Hepatocyte (in vitro differentiated cells): Measurements from ENCODE around the gene FCER2. TPM values are rescaled to one million over a fixed set of nuclear protein-coding genes. Genes with fewer than 3 reads are reported as not detected.

Experiments used
- DNase-seq: peaks from one replicate; pipeline ENCODE4 v3.0.0-alpha.2; 2016; ENCODE audit warnings: low spot score
- H2AFZ ChIP-seq: fragments of 200-600 bp; sonication (generic); 2 replicates; pipeline ENCODE4 v1.6.0; 2016; ENCODE audit warnings: antibody characterized with exemption, mild to moderate bottlenecking
- H3K27ac ChIP-seq: fragments of 200-600 bp; sonication (generic); 2 replicates; pipeline ENCODE4 v1.5.1; 2016; ENCODE audit warnings: mild to moderate bottlenecking
- H3K27me3 ChIP-seq: fragments of 200-600 bp; sonication (generic); 2 replicates; pipeline ENCODE4 v1.6.1; 2016
- H3K36me3 ChIP-seq: fragments of 200-600 bp; sonication (generic); replicated peaks from 2 replicates; pipeline ENCODE4 v1.5.1; 2016; ENCODE audit warnings: low read depth; ENCODE audit not compliant: insufficient read depth
- H3K4me1 ChIP-seq: fragments of 200-600 bp; sonication (generic); 2 replicates; pipeline ENCODE4 v1.5.1; 2016; ENCODE audit warnings: mild to moderate bottlenecking, moderate library complexity; ENCODE audit not compliant: insufficient read depth
- H3K4me2 ChIP-seq: fragments of 200-600 bp; sonication (generic); 2 replicates; pipeline ENCODE4 v1.6.0; 2016
- H3K4me3 ChIP-seq: fragments of 200-600 bp; sonication (generic); 2 replicates; pipeline ENCODE4 v1.5.1; 2016; ENCODE audit warnings: mild to moderate bottlenecking
- H3K79me2 ChIP-seq: fragments of 200-600 bp; sonication (generic); 2 replicates; pipeline ENCODE4 v1.6.0; 2017; ENCODE audit warnings: mild to moderate bottlenecking
- H3K9me2 ChIP-seq: fragments of 200-600 bp; sonication (generic); replicated peaks from 2 replicates; pipeline ENCODE4 v1.6.0; 2017; ENCODE audit warnings: mild to moderate bottlenecking; ENCODE audit not compliant: insufficient read depth
- H3K9me3 ChIP-seq: fragments of 200-600 bp; sonication (generic); 2 replicates; pipeline ENCODE4 v1.5.1; 2016; ENCODE audit warnings: low read depth, mild to moderate bottlenecking
- H4K20me1 ChIP-seq: fragments of 200-600 bp; sonication (generic); 2 replicates; pipeline ENCODE4 v1.6.0; 2016; ENCODE audit warnings: mild to moderate bottlenecking; ENCODE audit not compliant: insufficient read depth, poor library complexity, severe bottlenecking
- EZH2 ChIP-seq: fragments of 200-600 bp; sonication (generic); IDR thresholded peaks from 2 replicates; pipeline ENCODE4 v1.6.1; 2016; ENCODE audit warnings: antibody characterized with exemption, mild to moderate bottlenecking, borderline replicate concordance
- EZH2phosphoT487 ChIP-seq: fragments of 200-600 bp; sonication (generic); IDR thresholded peaks from one replicate; pipeline ENCODE4 v1.6.1; 2018; ENCODE audit warnings: antibody characterized with exemption, mild to moderate bottlenecking, low read depth, moderate library complexity; ENCODE audit not compliant: unreplicated experiment, severe bottlenecking
- WGBS: methylation state at CpG from one replicate; pipeline ENCODE4 v1.1.6; 2016; ENCODE audit warnings: low lambda C conversion rate; ENCODE audit errors: missing lambda C conversion rate; 5-methylcytosine and 5-hydroxymethylcytosine counted together
- polyA plus RNA-seq: library from polyadenylated mRNA; unstranded; fragments of >200 nt; fragmentation: Nextera tagmentation; extraction: Ambion mirVana; gene quantifications from 2 replicates; pipeline ENCODE4 v1.2.1, GENCODE V29; 2016
- total RNA-seq: library from RNA; depleted of rRNA; stranded (reverse); fragments of >200 nt; gene quantifications from 2 replicates; pipeline ENCODE4 v1.2.3, GENCODE V29; 2014
- TF ChIP-seq, protein P1 (sequence below): fragments of 200-600 bp; sonication (generic); IDR thresholded peaks from 2 replicates; pipeline ENCODE4 v1.5.1; 2016; ENCODE audit warnings: antibody characterized with exemption, mild to moderate bottlenecking; ENCODE audit not compliant: poor library complexity

The FCER2 gene
- total and polyA plus RNA-seq, 2 experiments from 2014 or later, result not detected

DNA sequence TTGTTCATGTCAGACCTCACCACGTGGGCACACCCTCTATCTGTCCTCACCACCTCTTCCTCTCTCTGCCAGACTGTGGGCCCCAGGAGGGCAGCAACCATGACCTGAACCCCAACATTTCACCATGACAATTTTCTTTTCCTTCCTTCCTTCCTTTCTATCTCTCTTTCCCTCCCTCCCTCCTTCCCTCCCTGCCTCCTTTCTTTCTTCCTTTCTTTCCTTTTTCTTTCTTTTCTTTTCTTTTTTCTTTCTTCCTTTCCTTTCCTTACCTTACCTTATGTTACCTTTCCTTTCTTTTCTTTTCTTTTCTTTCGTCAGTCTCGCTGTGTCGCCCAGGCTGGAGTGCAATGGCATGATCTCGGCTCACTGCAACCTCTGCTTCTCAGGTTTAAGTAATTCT lies 8.7 kb upstream of the FCER2 start:
- no peaks in the 10 kb centered on the region for H3K79me2 ChIP-seq
- H3K9me2 ChIP-seq, result no peaks in the 10 kb centered on the region
- no peaks in the 10 kb centered on the region for H4K20me1 ChIP-seq
- H3K36me3 ChIP-seq, result no peaks in the 10 kb centered on the region
- no peak overlapping the region for H3K4me2 ChIP-seq
- TF ChIP-seq EZH2phosphoT487, result no peak
- TF ChIP-seq EZH2, result no peak
- TF ChIP-seq, protein P1, sequence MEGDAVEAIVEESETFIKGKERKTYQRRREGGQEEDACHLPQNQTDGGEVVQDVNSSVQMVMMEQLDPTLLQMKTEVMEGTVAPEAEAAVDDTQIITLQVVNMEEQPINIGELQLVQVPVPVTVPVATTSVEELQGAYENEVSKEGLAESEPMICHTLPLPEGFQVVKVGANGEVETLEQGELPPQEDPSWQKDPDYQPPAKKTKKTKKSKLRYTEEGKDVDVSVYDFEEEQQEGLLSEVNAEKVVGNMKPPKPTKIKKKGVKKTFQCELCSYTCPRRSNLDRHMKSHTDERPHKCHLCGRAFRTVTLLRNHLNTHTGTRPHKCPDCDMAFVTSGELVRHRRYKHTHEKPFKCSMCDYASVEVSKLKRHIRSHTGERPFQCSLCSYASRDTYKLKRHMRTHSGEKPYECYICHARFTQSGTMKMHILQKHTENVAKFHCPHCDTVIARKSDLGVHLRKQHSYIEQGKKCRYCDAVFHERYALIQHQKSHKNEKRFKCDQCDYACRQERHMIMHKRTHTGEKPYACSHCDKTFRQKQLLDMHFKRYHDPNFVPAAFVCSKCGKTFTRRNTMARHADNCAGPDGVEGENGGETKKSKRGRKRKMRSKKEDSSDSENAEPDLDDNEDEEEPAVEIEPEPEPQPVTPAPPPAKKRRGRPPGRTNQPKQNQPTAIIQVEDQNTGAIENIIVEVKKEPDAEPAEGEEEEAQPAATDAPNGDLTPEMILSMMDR, result no peak
- H3K9me3 ChIP-seq, result no peaks in the 10 kb centered on the region
- no peaks in the 10 kb centered on the region for H3K4me1 ChIP-seq
- H2AFZ ChIP-seq, result no peak overlapping the region
- no peaks in the 10 kb centered on the region for H3K27me3 ChIP-seq
- 79% methylated on average over 5 of the region's 5 CpGs for WGBS
- no peak overlapping the region for H3K27ac ChIP-seq
- DNase-seq, result no peak
- no peak overlapping the region for H3K4me3 ChIP-seq

GRCh38 chr19:7709932-7710460 lies 8.1 kb upstream of the FCER2 start:
- Histone ChIP-seq H3K4me2 (no peak overlapping the region), H3K27me3 (no peaks in the 10 kb centered on the region), H3K4me1 (no peaks in the 10 kb centered on the region), H3K36me3 (no peaks in the 10 kb centered on the region), H3K79me2 (no peaks in the 10 kb centered on the region), H3K9me3 (no peaks in the 10 kb centered on the region), H3K27ac (no peak overlapping the region), H4K20me1 (no peaks in the 10 kb centered on the region), H3K9me2 (no peaks in the 10 kb centered on the region), H3K4me3 (no peak overlapping the region), H2AFZ (no peak overlapping the region)
- 91% methylated on average over 10 of the region's 10 CpGs for WGBS
- no peak for DNase-seq
- TF ChIP-seq, protein P1, result no peak
- no peak for TF ChIP-seq EZH2
- TF ChIP-seq EZH2phosphoT487, result no peak

DNA sequence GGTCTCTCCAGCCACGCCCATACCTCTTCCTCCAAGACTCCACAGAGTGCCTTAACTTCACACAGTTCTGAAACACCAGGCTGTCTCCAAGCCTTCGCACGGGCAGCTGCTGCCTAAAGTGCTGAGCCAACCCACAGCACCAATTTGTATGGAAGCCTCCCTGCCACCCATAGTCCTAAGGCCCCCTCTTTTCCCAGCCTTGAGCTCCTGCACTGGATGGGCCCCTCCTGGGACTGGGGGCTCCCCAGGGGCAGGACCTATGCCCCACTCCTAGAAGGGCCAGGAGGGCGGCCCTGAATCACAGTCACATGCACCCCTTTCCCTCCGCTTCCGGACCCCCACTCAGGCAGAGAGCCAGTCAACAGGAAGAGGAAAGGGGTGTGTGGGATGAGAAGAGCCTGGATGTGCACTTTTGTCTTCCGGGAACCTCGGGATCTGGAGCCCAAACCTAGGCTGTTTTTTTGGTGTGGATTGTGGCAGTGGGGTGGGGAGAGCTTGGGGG lies 5.1 kb upstream of the FCER2 start:
- H3K4me2 ChIP-seq, result no peak overlapping the region
- H3K4me1 ChIP-seq, result no peaks in the 10 kb centered on the region
- no peaks in the 10 kb centered on the region for H3K79me2 ChIP-seq
- no peak for DNase-seq
- TF ChIP-seq, protein P1, result no peak
- TF ChIP-seq EZH2, result no peak
- TF ChIP-seq EZH2phosphoT487, result no peak
- H4K20me1 ChIP-seq, result no peaks in the 10 kb centered on the region
- no peaks in the 10 kb centered on the region for H3K36me3 ChIP-seq
- H3K4me3 ChIP-seq, result no peak overlapping the region
- no peaks in the 10 kb centered on the region for H3K9me2 ChIP-seq
- no peaks in the 10 kb centered on the region for H3K9me3 ChIP-seq
- 87% methylated on average over 8 of the region's 8 CpGs for WGBS
- no peaks in the 10 kb centered on the region for H3K27me3 ChIP-seq
- H2AFZ ChIP-seq, result no peak overlapping the region
- no peak overlapping the region for H3K27ac ChIP-seq
